Stimulated activated CD8-positive, alpha-beta memory T cell treated with anti-CD3 and anti-CD28 coated beads, Interleukin-4, amount 100 ng/mL, for 24 hours (primary cell): ENCODE measurements around the gene PLB1.

Experiments used
- DNase-seq: peaks from one replicate; pipeline ENCODE4 v3.0.0-alpha.2; 2020; ENCODE audit warnings: low read depth

The PLB1 gene

GRCh38 chr2:28499282-28499681, 3.4 kb downstream of the PLB1 start:
- DNase-seq: no peak

GRCh38 chr2:28505361-28505760, 9.5 kb downstream of the PLB1 start:
- DNase-seq: no peak

GRCh38 chr2:28506112-28506910, 10.5 kb downstream of the PLB1 start:
- DNase-seq: no peak

GRCh38 chr2:28507796-28508764, 12.2 kb downstream of the PLB1 start:
- peak; percentile 2 for DNase-seq

GRCh38 chr2:28509361-28509760, 13.5 kb downstream of the PLB1 start:
- no peak for DNase-seq

- no peak for DNase-seq
These were observed 14.3 kb downstream of the PLB1 start for GRCh38 chr2:28510184-28510583.

GRCh38 chr2:28511871-28512606, 16.2 kb downstream of the PLB1 start:
- no peak for DNase-seq

GRCh38 chr2:28512607-28512965, 16.7 kb downstream of the PLB1 start:
- DNase-seq: no peak

GRCh38 chr2:28513097-28513496, 17.2 kb downstream of the PLB1 start:
- no peak for DNase-seq

- no peak for DNase-seq
These were observed 19.4 kb downstream of the PLB1 start for GRCh38 chr2:28515176-28515751.

GRCh38 chr2:28516430-28516829, 20.6 kb downstream of the PLB1 start:
- no peak for DNase-seq

GRCh38 chr2:28516950-28517349, 21.1 kb downstream of the PLB1 start:
- no peak for DNase-seq

- no peak for DNase-seq
These were observed 25.8 kb downstream of the PLB1 start for GRCh38 chr2:28521663-28522062.

GRCh38 chr2:28522481-28522880, 26.6 kb downstream of the PLB1 start:
- no peak for DNase-seq

- no peak for DNase-seq
These were observed 28.0 kb downstream of the PLB1 start for GRCh38 chr2:28523902-28524301.

- no peak for DNase-seq
These were observed 29.6 kb downstream of the PLB1 start for GRCh38 chr2:28525481-28525880.

- no peak for DNase-seq
These were observed 30.8 kb downstream of the PLB1 start for GRCh38 chr2:28526527-28527132.

- DNase-seq: no peak
These were observed 31.3 kb downstream of the PLB1 start for GRCh38 chr2:28527196-28527595.

- no peak for DNase-seq
These were observed 32.3 kb downstream of the PLB1 start for GRCh38 chr2:28528206-28528605.

GRCh38 chr2:28530782-28531181, 34.9 kb downstream of the PLB1 start:
- no peak for DNase-seq

- no peak for DNase-seq
These were observed 36.5 kb downstream of the PLB1 start for GRCh38 chr2:28532399-28532798.
